Erythroblast (primary cell): ENCODE results near the gene ZDHHC19.
A peak's percentile ranks its signal among the peaks of the same experiment; 100 is the strongest.

Source experiments
- DNase-seq, 2 experiments: peaks; one replicate each; lab custom pipeline; 2025; lab: John Stamatoyannopoulos, UW
- GATA1 ChIP-seq: IDR thresholded peaks from 2 replicates; pipeline ENCODE4 v1.6.1; 2011; ENCODE audit warnings: low read depth, mild to moderate bottlenecking, control low read depth, low read length, moderate library complexity
- POLR2A ChIP-seq: IDR thresholded peaks from 2 replicates; pipeline ENCODE4 v1.6.1; 2011; ENCODE audit warnings: mild to moderate bottlenecking, low read length

Gene ZDHHC19

DNA sequence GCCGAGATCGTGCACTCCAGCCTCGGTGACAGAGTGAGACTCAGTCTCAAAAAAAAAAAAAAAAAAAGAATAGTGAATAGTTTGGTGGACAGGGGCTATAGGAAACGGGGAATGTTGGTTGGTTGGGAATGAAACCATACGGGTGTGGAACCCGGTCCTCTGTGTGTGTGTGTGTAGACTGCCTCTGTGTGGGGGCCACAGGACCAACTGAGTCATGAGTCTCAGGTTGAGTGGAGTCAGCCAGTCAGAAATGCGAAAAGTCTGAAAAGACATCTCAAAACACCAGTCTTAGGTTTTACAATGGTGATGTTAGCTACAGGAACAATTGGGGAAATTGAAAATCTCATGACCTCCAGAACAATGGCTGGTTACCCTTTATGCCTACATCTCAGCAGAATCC is 44.5 kb downstream of the ZDHHC19 start:
- TF ChIP-seq GATA1, result no peak
- TF ChIP-seq POLR2A, result no peak
- no peak for DNase-seq

DNA sequence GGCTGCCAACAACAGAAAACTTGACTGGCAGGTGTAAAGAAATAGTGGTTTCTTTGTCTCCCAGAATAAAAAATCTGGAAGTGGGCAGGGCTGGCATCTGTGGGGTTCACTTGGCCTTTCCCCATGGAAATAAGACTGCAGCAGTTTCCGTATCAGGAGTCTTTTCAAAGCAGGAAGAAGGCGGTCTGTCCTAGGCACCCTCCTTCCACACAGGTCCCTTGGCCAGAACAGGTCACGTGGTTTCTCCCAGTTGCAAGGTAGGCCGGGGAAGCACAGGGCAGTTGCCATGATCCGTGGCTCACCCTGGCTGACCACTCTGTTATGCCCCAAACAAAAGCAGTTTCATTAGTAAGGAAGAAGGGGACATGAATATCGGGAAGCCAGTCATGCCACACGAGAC is 45.4 kb downstream of the ZDHHC19 start:
- DNase-seq, result no peak
- TF ChIP-seq POLR2A (no peak), GATA1 (no peak)

DNA sequence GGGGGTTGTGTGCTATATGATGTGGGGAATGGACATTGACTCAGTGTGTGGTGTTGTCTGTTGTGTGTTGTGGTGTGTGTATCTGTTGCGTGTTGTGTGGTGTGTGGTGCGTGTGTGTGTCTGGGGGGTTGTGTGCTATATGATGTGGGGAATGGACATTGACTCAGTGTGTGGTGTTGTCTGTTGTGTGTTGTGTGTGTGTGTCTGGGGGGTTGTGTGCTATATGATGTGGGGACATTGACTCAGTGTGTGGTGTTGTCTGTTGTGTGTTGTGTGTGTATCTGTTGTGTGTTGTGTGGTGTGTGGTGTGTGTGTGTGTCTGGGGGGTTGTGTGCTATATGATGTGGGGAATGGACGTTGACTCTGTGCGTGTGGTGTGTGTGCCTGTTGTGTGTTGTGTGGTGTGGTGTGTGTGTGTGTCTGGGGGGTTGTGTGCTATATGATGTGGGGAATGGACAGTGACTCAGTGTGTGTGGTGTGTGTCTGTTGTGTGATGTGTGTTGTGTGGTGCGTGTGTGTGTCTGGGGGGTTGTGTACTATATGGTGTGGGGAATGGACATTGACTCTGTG is 46.1 kb downstream of the ZDHHC19 start:
- peak; percentile 49 to 64 for DNase-seq

DNA sequence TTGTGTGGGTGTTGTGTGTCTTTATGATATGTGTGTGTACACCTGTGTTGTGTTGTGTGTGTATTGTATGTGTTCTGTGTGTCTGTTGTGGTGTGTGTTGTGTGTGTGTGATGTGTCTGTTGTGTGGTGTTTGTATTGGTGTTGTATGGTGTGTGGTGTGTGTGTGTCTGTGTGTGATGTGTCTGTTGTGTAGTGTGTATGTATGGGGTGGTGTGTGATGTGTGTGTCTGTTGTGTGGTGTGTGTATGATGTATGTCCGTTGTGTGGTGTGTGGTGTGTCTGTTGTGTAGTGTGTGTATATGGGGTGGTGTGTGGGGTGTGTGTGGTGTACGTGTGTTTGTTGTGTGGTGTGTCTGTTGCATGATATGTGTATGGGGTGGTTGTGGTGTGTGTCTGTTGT is 46.6 kb downstream of the ZDHHC19 start:
- TF ChIP-seq GATA1, result no peak
- TF ChIP-seq POLR2A, result no peak
- peak; percentile 49 to 64 for DNase-seq

DNA sequence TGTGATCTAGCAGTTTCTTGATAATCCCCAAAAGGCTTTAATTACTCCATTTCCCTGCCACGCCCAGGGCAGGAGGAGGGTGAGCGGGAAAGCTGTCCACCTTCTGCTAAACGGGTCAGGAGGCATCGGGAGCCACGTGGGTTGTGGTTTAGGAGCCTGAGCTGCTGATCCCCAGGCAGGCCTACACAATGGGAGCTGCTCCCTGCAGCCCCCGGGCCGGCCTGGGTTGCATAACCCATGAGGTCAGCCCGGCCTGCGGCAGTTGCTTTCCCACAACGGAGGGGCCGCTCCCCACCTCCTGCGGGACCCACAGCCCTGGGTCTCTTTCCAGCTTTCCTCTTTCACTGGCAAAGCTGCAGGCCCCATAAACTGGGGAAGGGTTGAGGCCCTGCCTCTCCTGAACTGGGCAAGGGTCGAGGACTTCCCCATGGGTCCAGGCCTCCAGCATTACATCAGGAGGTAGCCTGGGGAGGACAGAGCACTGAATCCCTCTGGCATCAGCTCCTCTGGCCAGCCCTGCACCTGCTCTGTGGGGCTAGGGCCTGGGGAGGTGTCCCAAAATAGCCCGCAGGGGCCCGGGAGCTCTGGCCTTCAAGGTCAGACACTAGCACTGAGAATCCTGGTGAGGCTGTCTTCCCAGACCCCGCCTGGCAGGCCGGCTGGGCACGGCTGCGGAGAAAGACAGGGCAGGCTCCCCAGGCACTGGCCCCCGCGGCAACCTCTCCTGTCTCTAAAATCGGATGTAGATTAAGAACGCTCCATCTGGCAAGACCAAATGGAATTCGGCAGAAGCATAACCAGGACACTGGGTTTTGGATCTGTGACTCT is 47.3 kb downstream of the ZDHHC19 start:
- no peak for DNase-seq
- TF ChIP-seq POLR2A (no peak), GATA1 (no peak)

DNA sequence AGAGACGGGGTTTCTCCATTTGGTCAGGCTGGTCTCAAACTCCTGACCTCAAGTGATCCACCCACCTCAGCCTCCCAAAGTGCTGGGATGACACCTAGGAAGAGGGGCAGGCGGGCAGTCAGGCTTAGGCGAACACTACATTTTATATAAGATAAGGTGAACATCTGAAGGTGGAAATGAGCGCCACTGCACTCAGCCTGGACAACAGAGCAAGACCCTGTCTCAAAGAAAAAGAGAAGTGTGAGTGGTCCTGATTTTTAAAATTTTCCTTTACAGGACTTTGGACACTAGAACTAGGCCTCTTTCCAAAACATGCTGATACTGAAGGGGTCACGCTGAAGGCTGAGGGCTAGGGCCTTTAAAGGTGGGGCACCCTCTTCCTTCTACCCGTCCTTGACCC is 48.0 kb downstream of the ZDHHC19 start:
- DNase-seq, result no peak
- no peak for TF ChIP-seq GATA1
- TF ChIP-seq POLR2A, result no peak

DNA sequence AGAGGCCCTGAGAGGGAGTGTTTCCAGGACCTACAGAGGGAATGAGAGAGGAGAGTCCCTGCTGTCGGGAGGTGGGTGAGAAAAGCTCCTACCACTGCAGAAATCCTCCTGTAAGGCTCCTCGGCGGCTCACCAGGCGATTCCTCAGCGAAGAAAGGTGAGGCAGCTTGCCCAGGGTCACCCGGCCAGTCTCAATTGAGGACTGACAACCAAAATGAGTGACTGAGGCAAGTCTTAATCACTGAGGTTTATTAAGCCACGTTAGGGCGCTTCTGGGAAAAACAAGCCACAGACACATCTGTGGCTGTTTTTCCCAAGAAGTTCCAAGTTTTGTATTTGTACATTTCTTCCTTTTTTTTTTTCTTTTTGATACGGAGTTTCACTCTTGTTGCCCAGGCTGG is 48.5 kb downstream of the ZDHHC19 start:
- no peak for DNase-seq
- TF ChIP-seq GATA1 (no peak), POLR2A (no peak)

DNA sequence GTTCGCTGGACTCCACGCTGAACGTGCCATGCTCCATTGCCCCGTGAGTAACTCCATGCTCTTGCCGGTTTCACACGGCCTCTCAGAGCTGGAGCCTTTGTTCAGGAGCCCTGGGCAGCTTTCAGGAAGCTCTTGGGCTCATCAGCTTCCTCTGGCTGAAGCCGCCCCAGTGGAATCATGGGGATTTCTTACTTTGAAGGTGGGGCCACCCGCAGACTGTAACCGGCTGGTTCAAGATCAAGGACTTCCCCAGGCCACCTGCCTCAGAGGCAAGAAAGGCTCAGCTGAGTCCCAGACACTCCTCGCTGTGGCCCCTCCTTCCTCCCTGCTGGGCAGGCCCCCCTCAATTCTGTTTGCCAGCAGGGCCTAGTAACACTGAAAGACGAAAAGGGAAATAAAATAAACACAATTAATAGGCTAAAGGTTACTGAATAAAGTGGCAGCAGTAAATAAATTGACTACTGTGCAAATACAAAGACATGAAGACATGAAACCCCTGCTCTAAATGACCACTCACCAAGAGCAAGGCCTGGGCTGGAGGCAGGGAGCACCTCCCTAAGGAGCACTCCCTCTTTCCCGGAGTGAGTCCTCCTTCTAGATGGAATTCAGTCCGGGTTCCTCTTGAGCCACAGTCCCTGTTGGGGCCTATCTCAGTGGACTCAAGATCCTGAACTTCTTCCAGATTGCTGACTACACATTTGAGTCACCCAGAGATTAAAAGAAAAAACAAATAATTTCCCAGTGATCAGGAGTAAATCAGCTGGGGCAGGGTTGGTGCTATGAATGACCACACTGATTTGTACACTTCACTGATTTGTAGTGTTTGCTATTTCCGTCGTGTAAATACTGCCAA is 51.0 kb downstream of the ZDHHC19 start:
- no peak for TF ChIP-seq POLR2A
- no peak for TF ChIP-seq GATA1
- DNase-seq, result peak; percentile 55 to 60

DNA sequence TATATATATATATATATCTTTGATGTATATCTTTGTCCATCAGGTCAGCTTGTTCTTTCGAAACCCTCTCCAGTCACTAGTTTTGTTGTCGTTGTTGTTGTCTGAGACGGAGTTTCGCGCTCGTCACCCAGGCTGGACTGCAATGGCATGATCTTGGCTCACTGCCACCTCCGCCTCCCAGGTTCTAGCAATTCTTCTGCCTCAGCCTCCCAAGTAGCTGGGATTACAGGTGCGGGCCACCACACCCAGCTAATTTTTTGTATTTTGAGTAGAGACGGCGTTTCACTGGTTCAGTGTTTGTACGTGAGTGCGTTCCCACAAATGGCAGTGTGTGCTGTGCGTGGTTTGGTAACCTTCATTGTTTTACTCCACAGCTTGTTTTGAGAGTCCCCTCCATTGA is 51.7 kb downstream of the ZDHHC19 start:
- TF ChIP-seq GATA1 (no peak), POLR2A (no peak)

DNA sequence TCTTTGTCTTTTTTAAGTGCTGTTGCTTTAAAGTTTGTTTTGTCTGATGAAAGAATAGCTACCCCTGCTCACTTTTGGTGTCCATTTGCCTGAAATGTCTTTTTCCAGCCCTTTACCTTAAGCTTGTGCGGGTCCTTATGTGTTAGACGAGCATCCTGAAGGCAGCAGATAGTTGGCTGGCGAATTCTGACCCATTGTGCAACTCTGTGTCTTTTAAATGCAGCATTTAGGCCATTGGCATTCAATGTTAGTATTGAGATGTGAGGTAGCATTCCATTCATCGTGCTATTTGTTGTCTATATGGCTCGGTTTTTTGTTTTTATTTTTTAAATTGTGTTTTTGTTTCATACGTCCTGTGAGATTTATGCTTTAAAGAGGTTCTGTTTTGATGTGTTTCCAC is 55.0 kb downstream of the ZDHHC19 start:
- TF ChIP-seq POLR2A, result no peak
- TF ChIP-seq GATA1, result no peak
- no peak for DNase-seq

More for the DNA sequence above, 51.7 kb downstream of the ZDHHC19 start:
- DNase-seq, result no peak

DNA sequence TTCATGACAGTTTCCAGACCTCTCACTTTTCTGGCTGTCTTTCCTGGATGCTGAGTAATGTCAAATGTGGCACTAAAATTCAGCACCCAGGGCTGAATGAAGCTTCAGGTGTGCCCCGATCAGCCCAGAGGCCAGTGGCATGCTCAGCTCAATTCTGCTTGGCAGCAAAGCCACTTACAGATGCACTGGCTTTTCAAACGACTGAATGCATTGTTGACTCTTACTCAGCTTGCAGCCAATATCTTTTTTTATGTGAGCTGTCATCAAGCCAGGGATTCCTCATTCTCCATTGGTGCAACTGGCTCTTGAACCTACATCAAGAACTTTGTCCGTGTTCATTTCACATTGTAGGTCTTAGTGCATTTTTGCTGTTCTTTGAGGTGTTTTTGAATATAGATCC is 60.7 kb downstream of the ZDHHC19 start:
- TF ChIP-seq GATA1 (no peak), POLR2A (no peak)
- DNase-seq, result no peak

DNA sequence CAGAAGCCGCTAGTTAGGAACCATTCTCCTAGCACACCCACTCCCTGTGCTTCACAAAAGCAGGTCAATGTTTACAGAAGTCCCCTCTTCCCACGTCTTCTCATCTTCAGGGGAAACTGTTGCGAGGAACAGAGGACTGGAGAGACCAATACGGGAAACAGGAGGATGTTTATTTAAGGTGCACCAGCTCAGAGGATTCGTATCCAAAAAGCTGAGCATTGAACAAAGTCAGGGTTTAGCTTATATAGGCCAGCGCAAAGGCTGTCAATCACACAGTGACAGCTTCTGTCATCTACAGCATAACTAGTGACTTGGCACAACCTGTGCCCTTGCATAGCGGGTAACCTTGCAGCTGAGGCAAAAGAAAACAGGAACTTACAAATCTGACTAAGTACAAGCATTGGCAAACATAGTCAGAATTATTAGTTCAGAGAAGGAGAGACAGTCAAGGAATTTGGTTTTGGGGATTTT is 61.3 kb downstream of the ZDHHC19 start:
- no peak for DNase-seq
- TF ChIP-seq POLR2A (no peak), GATA1 (no peak)

DNA sequence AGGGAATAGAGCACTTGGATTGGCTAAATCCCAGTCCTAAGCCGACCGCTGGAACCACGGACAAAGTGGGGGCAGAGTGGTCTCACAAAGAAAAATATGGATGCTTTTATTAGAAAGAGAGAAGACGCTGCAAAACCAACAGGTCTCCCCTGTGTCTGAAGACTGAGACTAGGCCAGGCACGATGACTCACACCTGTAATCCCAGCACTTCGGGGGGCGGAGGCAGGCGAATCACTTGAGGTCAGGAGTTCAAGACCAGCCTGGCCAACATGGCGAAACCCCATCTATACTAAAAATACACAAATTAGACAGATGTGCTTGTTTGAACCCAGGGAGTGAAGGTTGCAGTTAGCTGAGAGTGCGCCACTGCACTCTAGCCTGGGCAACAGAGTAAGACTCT is 61.8 kb downstream of the ZDHHC19 start:
- no peak for DNase-seq
- TF ChIP-seq POLR2A (no peak), GATA1 (no peak)
